ENCODE measurements around the gene TAOK3.
"Not testable (repeated sequence)": the region's sequence is repeated elsewhere in the genome, so short reads cannot be mapped to it uniquely, and the experiment has no call there.

Gene TAOK3

DNA sequence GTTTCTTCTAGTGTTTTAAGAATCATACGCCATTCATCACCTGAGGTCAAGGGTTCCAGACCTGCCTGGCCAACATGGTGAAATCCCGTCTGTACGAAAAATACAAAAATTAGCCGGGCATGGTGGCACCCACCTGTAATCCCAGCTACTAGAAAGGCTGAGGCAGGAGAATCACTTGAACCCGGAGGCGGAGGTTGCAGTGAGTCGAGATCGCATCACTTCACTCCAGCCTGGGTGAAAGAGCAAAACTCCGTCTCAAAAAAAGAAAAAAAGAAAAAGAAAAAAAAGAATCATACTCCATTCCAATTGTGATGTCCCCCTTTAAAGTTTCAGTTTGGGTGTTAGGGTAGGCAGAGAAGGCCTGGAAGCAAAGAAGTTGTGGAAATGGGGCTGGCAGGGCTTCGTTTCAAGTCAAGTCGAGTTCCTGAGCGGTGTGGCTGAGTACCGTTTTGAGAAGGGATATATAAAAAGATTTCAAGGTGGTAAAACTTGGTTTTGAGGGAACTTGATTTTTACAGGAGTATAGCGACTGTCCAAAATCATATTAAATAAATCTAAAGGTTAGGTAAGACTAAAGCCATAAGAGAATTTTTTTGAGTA, 1.5 kb upstream of the TAOK3 start:
- no peak for DNase-seq (ENCODE audit: low read depth in 3 of 3, low spot score in 1 of 3)

DNA sequence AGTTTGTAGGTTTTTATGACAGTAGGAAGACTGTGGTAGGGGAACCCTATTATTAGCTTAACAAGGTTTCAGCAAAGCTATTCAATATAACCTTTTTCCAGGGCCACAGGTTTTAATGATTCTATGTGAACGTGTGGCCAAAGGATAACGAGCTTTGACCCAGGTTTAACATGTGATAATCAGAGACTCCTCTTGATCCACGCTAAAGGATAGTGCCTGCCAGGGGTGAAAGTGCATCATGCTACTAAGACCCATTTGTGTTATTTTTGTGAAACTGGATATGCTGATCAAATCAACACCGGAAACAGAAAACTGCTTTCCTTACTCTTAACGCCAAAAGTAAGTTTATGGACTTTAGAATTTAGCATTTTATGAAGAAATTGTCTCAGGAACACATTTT, 909 bp upstream of the TAOK3 start:
- DNase-seq (ENCODE audit: low read depth in 3 of 3, low spot score in 1 of 3), result no peak

DNA sequence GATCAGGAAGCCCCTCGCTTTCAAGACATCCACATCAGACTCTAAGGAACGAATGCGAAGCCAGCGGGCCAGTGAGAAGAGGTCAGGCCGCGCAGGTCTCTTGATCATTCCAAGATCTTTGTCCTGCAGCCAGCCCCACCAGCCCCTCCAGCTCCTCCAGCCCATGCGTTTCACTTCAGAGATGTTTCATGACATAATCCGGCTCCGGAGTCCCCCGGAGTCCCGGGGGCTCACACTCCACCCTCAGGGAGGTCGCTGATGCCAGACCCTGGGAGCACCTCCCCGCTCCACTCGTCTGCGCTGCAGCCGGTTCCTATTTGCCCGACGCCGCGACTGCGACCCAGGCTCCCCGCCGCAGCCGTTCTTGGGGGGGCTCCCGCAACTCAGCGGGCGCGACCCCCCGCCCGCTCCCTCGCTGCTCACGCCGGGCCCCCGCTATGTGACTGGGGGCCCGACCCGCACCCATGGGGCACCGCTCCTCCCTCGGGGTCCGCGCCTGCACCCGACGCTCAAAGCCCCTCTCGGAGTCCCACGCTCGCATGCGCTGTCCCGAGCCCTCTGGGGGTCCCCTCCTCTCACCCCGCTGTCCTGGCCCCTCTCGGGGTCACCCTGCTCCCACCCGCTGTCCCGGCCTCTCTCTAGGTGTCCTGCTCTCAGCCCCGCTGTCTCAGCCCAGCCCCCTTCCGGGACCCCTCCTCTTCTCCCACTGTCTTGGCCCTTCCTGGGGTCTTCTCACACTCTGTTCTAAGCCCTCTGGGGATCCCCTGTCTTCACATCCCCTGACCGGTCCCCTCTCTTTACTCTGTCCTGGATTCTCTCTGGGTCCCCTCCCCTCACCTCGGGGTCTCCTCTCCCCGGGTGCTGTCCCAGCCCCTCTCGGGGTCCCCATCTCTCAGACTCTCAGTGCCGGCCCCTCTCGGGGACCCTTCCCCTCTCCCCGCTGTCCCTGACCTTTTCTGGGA, 1.1 kb downstream of the TAOK3 start:
- no peak for DNase-seq (ENCODE audit: low read depth in 3 of 3, low spot score in 1 of 3)

DNA sequence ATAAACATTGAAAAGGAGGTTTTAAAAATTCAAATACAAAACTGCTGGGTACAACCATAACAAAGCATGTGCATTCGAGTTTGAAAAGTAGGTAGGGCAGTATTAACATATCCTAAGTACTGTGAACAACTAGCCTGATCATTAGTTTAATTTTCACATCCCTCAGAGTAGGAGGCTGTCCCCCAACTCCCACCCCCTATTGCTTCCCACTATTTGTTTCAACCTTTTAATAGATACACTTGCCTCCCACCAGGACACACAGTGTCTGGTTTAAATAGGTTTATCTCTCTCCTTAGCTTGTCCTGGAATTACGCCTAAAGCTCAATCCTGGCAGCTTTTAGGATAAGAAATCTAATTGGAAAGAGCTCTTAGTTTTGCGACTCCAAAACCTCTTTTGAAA, 2.1 kb downstream of the TAOK3 start:
- no peak for DNase-seq (ENCODE audit: low read depth in 3 of 3, low spot score in 1 of 3)

DNA sequence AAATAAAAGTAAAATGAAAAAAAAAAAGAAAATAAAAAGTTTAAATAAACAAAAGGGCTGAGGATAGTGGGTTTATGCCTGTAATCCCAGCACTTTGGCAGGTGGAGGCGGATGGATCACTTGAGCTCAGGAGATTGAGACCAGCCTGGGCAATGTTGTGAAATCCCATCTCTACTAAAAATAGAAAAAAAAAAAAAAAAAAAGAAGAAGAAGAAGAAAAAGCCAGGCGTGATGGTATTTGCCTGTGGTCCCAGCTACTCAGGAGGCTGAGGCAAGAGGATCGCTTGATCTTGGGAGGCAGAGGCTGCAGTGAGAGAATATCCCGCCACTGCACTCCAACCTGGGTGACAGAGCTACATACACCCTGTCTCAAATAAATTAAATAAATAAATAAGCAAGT, 3.9 kb downstream of the TAOK3 start:
- no peak for DNase-seq (ENCODE audit: low read depth in 3 of 3, low spot score in 1 of 3)

DNA sequence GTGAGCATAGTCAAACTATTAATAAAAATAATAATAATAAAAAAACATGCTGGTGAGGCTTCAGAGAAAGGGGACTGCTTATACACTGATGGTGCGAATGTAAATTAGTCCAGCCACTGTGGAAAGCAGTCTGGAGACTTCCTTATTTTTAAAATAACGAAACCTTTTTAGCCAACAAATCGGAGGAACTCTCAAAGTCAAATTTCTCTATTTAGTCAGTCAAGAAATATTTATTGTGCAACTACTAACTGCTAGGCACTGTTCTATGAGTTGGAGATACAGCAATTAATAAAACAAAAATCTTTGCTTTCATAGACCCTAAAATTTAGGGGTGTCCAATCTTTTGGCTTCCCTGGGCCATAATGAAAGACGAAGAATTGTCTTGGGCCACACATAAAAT, 10.8 kb downstream of the TAOK3 start:
- no peak for DNase-seq (ENCODE audit: low read depth in 3 of 3, low spot score in 1 of 3)

DNA sequence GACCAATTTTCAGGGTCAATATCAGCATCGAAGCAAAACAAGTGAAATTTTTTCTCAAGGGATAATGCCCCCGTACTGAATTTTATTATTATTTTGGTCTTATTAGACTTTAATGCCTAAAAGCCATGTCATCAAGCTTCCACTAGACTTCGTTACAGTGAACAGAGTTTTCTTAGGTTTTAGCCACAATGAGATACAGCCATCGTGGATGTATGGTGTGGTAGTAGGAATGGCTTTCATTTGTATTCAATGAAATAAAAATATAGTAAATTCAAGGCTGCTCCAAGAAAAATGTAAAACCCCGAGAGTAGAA, 11.7 kb downstream of the TAOK3 start:
- no peak for DNase-seq (ENCODE audit: low read depth in 3 of 3, low spot score in 1 of 3)

DNA sequence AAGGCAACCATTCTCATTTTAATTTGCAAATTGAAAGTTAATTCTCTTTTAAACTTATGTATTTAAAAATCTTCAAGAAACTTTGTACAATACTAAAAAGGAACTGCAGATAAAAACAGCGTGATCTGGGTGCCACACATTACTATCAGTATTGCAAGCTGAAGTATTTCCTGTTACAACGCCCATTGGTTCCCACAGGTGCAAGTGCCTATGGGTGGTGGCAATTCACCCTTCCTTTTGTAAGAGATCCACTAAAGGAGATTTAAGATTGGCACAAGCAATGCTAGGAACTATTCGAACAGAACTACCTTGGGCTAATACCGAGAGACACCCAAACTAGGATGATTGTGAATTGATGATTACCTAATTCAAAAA, 13.2 kb downstream of the TAOK3 start:
- DNase-seq (ENCODE audit: low read depth in 3 of 3, low spot score in 1 of 3), result no peak

DNA sequence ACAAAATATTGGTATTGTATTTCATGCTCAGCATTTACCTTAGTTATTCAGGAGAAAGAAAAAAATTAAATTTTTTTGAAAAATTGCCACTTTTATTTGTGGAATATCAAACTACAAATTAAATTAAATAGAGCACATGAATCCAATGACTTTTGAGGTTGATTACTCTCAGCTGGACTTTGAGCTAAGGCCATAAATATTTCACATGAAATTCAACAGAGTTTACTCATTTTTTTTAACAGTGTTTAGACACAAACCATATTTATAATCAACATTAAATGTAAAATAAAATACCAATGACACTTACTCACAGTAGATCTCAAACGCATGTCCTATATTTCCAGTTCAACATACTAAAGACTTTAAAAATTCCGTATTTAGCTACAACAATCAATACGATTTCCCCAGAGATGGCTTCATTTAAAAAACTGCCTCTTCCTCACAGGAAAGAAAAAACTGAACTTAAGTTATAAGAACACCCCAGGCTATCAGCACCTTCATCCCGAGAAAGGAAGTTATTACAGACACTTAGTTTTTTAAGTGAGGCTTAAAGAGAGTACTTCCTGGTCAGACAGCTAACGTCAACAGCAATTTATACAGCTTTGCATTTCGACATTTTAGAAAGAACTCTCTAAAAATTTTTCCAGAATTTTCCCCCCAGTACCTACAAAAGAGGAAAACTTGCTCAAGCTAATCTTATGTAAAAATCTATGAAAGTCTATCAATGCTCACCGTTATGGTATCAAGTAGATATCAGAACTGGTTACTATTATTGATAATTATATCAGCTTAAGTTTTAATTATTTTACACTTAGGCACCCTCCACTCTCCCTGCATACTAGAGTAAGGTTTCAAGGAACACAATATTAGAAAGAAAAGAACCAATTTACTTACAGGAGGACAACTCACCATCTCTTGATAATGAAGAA, 13.8 kb downstream of the TAOK3 start:
- no peak for DNase-seq (ENCODE audit: low read depth in 3 of 3, low spot score in 1 of 3)

DNA sequence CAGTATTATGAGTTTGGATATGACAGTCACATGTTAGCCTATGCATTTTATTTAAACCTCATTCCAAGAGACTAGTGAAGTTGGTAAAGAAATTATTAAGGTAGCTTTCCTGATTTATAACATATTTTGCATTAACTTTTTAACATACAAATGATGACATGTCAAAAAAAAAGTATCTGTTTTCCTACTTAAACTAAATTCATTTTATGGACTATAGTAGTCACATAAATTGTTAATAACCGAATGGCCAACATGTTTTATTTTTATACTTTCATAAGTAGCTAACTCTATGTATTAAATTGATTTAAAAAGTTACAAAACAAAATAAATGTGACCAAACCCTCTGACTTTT, 14.7 kb downstream of the TAOK3 start:
- DNase-seq (ENCODE audit: low read depth in 3 of 3, low spot score in 1 of 3), result no peak

DNA sequence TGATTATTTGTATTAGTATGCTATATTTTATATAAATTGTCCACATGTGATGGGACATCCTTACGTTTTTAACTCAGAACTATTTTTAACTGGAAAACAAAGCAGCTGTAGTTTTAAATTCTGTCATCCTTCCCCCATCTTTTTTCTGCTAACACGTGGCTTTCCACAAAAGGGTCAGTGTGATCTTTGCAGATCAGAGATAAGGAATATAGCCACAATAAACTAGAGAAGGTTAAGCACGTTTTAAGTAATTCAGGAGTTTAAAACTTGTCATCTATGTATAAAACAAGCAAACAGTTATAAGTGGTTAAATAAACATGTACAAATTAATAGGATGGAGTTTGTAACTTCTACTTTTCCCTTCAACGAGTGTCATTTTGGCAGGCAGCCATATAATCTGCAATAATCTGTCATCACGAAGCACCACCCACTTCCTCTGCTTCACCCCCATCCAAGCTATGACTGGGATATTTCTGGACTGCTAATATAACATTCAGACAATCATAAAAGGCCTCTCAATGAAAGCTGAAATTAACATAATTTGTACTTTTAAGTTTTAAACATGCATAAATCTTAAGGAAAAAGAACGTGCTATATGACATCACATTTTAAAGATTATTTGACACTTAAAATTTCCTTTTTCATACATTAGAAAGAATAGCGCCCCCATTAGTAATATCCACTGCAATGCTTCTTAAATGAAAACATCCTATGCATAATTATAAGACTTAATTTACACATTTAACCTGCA, 15.3 kb downstream of the TAOK3 start:
- DNase-seq (ENCODE audit: low read depth in 3 of 3, low spot score in 1 of 3), result no peak

DNA sequence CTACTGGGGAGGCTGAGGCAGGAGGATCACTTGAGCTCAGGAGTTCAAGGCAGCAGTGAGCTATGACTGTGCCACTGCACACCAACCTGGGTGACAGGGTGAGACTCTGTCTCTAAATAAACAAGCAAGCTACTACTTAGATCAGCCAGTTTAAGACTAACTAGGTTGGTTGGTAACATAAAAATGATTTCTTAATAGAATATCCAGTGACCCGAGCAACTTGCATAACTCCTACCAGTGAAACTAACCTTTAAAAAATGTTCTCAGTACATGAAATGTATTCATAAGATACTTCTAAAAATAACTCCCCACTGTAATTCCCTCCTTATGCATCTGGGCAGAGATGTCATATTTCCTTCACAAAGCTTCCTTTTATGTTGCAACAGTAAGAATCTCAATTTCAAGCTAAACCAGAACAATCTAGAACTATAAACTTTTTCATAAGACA, 15.9 kb downstream of the TAOK3 start:
- DNase-seq (ENCODE audit: low read depth in 3 of 3, low spot score in 1 of 3), result no peak

DNA sequence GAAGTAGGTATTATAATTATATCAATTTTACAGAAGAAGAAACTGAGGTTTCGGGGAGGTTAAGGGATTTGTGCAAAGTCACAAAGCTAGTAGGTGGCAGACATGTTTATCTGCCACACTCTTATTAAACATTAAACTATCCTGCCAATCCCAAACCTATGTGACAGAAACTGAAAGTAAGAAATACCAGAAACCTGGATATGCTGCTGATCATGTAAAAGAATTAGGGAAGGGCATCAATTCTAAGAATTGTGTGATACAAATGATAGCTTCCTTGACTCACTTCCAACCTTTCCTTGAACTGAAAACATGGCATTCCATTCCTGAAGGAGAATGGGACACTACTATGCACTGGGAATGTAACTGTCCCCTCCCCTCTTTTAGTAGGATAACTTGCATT, 16.9 kb downstream of the TAOK3 start:
- no peak for DNase-seq (ENCODE audit: low read depth in 3 of 3, low spot score in 1 of 3)

DNA sequence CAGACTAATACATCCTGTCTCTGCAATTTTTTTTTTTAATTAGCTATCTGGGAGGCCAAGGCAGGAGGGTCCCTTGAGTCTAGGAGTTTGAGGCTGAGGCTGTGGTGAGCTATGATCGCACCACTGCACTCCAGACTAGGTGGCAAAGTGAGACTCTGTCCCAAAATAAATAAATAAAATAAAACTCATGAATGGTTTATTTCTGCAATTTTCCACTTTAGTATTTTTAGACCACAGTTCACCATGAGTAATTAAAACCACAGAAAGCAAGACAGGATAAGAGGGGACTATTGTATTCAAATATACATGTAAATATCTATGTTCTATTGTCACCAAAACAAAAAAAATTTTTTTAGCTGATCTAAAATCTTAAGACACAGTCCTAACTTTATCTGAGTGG, 17.8 kb downstream of the TAOK3 start:
- no peak for DNase-seq (ENCODE audit: low read depth in 3 of 3, low spot score in 1 of 3)

DNA sequence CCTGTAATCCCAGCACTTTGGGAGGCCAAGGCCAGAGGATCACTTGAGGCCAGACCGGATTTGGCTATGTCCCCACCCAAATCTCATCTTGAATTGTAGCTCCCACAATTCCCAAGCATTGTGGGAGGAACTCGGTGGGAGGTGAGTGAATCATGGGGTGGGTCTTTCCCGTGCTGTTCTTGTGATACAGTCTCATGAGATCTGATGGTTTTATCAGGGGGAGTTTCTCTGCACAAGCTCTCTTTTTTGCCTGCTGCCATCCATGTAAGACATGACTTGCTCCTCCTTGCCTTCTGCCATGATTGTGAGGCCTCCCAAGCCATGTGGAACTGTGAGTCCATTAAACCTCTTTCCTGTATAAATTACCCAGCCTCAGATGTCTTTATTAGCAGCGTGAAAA, 18.2 kb downstream of the TAOK3 start:
- not testable (repeated sequence) for DNase-seq (ENCODE audit: low read depth in 3 of 3, low spot score in 1 of 3)

DNA sequence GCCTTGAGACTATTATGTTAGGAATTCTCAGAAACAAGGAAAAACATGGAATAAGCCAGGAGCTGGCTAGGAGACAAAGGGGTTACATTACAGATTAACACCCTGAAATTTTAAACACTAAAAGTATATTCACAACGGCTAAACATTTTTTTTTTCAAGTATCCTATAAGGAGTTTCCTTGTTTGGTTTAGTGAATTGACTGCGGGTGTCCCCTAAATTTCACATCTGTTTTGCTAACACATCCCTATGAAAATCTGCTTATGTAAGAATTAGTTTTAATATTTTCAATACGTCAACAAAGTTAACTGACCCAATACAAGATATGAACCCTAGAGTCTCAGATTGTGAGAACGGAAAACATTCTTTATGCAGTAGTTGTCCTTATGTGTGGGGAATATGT, 19.0 kb downstream of the TAOK3 start:
- no peak for DNase-seq (ENCODE audit: low read depth in 3 of 3, low spot score in 1 of 3)

DNA sequence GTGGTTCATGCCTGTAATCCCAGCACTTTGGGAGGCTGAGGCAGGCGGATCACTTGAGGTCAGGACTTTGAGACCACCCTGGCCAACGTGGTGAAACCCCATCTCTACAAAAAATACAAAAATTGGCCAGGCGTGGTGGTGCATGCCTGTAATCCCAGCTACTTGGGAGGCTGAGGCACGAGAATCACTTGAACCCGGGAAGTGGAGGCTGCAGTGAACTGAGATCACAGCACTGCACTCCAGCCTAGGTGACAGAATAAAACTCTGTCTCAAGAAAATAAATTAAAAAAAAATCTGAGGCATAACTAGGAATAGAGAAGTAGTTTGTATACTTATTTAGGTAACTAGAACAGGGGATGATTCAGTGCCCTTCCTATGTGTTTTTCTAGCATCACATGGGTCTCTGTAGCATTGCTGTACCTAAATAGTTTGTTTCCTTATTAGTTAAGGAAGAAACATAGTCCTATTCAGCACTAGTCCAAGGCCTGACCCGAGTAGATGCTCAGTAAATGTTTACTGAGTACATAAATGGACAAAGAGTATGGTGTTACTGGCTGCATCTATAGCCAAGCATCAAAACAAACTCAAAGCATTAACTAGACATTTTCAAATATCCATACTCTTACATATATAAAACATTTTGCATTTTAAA, 21.7 kb downstream of the TAOK3 start:
- no peak for DNase-seq (ENCODE audit: low read depth in 3 of 3, low spot score in 1 of 3)

DNA sequence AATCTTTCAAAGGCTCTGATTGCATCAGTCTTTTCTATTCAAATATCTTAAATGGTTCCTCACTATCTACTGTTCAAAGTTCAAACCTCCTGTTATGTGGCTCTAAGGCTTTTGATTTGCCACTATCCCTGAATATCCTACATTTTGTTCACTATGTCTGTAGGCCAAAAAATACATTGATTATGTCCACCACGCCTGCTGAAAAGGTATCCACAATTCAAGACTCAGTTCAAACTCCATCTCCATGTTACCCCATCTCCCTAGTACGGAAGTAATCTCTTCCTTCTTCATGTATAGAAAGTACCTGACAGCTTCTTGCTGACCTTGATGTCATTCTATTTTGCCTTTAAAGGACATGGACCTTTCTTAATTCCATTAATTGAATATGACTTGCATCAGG, 24.8 kb downstream of the TAOK3 start:
- DNase-seq (ENCODE audit: low read depth in 3 of 3, low spot score in 1 of 3), result no peak

DNA sequence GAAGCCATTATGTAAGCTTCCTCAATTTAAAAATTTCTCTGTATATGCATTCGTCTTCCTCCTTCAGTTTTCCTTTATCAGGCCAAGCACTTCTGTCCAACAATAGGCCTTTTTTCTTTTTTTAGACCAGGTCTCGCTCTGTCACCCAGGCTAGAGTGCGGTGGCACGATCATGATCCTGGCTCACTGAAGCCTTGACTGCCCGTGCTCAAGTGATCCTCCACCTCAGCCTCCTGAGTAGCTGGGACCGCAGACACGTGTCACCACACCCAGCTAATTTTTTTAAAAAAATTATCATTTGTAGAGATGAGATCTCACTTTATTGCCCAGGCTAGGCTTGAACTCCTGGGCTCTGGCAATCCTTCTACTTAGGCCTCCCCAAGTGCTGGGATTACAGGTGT, 25.8 kb downstream of the TAOK3 start:
- DNase-seq (ENCODE audit: low read depth in 3 of 3, low spot score in 1 of 3), result no peak

DNA sequence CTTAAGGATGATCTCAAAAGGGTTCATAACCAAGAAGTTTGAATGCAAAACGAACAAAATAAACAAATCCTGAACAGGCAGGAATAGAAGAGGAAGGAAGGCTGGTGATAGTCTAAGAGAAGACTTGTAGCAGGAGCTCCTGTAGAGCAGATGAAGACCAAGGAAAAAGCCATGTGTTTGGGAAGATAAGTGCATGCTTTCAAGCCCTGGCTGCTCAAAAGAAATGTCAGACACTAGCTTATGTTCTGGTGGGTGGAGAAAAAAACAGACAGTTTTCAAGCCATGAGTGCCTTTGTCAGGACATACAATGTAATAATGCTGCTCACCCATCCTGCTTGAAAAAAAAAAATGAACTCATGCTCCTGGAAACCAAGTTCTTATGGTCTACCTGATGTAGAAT, 27.4 kb downstream of the TAOK3 start:
- no peak for DNase-seq (ENCODE audit: low read depth in 3 of 3, low spot score in 1 of 3)

DNA sequence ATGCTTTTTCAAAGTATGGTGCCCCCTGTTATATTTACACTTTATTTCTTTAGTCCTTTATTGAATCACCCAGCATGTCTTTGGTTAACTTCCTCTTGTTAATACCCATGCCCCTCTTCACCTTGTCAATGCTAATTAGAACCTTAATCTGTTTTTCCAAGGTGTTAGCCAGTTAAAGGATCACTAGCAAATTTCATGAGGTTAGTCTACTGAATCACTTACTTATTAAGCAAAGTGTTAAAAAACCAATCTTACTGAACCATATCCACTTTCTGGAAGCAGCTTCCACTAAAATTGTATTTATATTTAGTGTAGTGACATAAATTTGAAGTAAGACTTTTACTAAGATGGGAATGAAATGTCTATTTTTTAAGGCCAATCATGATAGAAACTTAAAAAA, 27.9 kb downstream of the TAOK3 start:
- DNase-seq (ENCODE audit: low read depth in 3 of 3, low spot score in 1 of 3), result no peak

Data from stimulated activated CD4-positive, alpha-beta T cell treated with anti-CD3 and anti-CD28 coated beads, TNF-alpha, amount 100 ng/mL, for 1 hour (primary cell).